Measurements from ENCODE around the gene ARL17B.

GRCh38 chr17:46264456-46265198, 96.9 kb downstream of the ARL17B start:
- no peak for TF ChIP-seq POLR2AphosphoS5 (IDR thresholded peaks at IDR 0.05; ENCODE audit: borderline replicate concordance, low read depth, low read length)
- no peak for TF ChIP-seq EZH2 (IDR thresholded peaks at IDR 0.05)
- TF ChIP-seq FOXP2 (optimal IDR thresholded peaks at IDR 0.05; ENCODE audit: control extremely low read depth, extremely low read length, insufficient read depth) = no peak

Measured in SK-N-MC (cell line).